Measurements from ENCODE around the gene MT1A.
"Not testable (repeated sequence)": the region's sequence is repeated elsewhere in the genome, so short reads cannot be mapped to it uniquely, and the experiment has no call there.

- TF ChIP-seq ZFP3 (CRISPR knock-in tag; IDR thresholded peaks at IDR 0.05); CSRNP3 (CRISPR knock-in tag; IDR thresholded peaks at IDR 0.05); TCF4 (CRISPR knock-in tag; IDR thresholded peaks at IDR 0.05; ENCODE audit: borderline replicate concordance): not testable (repeated sequence)
Observed at GRCh38 chr16:56665286-56666261, 27.1 kb downstream of the MT1A start.
